PC-9 (cell line): ENCODE measurements around the gene GATB. TPM values are rescaled to one million over a fixed set of nuclear protein-coding genes. Genes with fewer than 3 reads are reported as not detected.

Experiments
- BruUV-seq: library from RNA; stranded (reverse); fragments of 400-500 nt; replicated peaks from 2 replicates; lab custom pipeline; 2021; lab: Mats Ljungman, UMichigan
- CTCF ChIA-PET: fragments of 300-600 bp; sonication (Branson Sonifier 250); formaldehyde crosslinking; loops from one replicate; lab custom pipeline; 2022; ENCODE audit warnings: antibody characterized with exemption; lab: Charles Lee
- POLR2A ChIA-PET: fragments of 300-600 bp; sonication (Branson Sonifier 250); formaldehyde crosslinking; loops from one replicate; lab custom pipeline; 2022; ENCODE audit warnings: antibody characterized with exemption; ENCODE audit not compliant: unreplicated experiment; lab: Charles Lee
- DNase-seq, 2 experiments: peaks; one replicate each; pipeline versions ENCODE4 v3.0.0 to v3.0.0-alpha.2; 2015 to 2022; ENCODE audit warnings: mixed read lengths in 1 of 2
- H2AFZ ChIP-seq: fragments of 200-600 bp; sonication (generic); 2 replicates; pipeline ENCODE4 v1.8.1; 2017; ENCODE audit warnings: antibody characterized with exemption
- H3F3A ChIP-seq: fragments of 200-600 bp; sonication (generic); 2 replicates; pipeline ENCODE4 v1.8.1; 2017; ENCODE audit warnings: antibody characterized with exemption, mild to moderate bottlenecking, low read depth; ENCODE audit not compliant: insufficient read depth
- H3K27ac ChIP-seq: fragments of 200-600 bp; sonication (generic); 2 replicates; pipeline ENCODE4 v1.6.1; 2016; ENCODE audit warnings: mixed run types
- H3K27me3 ChIP-seq: fragments of 200-600 bp; sonication (generic); 2 replicates; pipeline ENCODE4 v1.6.1; 2016; ENCODE audit warnings: low read depth, mixed run types; ENCODE audit not compliant: insufficient read depth
- H3K36me3 ChIP-seq: fragments of 200-600 bp; sonication (generic); 2 replicates; pipeline ENCODE4 v1.6.1; 2016; ENCODE audit warnings: low read depth, mixed run types
- H3K4me1 ChIP-seq: fragments of 200-600 bp; sonication (generic); replicated peaks from 2 replicates; pipeline ENCODE4 v1.6.1; 2016; ENCODE audit warnings: mixed run types; ENCODE audit not compliant: insufficient read depth
- H3K4me2 ChIP-seq: fragments of 200-600 bp; sonication (generic); 2 replicates; pipeline ENCODE4 v1.6.1; 2017; ENCODE audit warnings: mixed run types
- H3K4me3 ChIP-seq: fragments of 200-600 bp; sonication (generic); 2 replicates; pipeline ENCODE4 v1.6.1; 2016; ENCODE audit warnings: mixed run types
- H3K79me2 ChIP-seq: fragments of 200-600 bp; sonication (generic); 2 replicates; pipeline ENCODE4 v1.6.1; 2017; ENCODE audit warnings: low read depth, mixed run types
- H3K9me2 ChIP-seq: fragments of 200-600 bp; sonication (generic); 2 replicates; pipeline ENCODE4 v1.8.1; 2017; ENCODE audit warnings: mild to moderate bottlenecking; ENCODE audit not compliant: insufficient read depth
- H3K9me3 ChIP-seq: fragments of 200-600 bp; sonication (generic); 2 replicates; pipeline ENCODE4 v1.8.1; 2016; ENCODE audit warnings: low read depth; ENCODE audit not compliant: insufficient read depth
- H4K20me1 ChIP-seq: fragments of 200-600 bp; sonication (generic); 2 replicates; pipeline ENCODE4 v1.8.1; 2017; ENCODE audit not compliant: insufficient read depth
- CTCF ChIP-seq: fragments of 200-600 bp; sonication (generic); conservative IDR thresholded peaks from 2 replicates; pipeline ENCODE4 v1.6.1; 2017; ENCODE audit warnings: mixed run types, antibody characterized with exemption, mild to moderate bottlenecking, moderate library complexity
- EZH2 ChIP-seq: fragments of 200-600 bp; sonication (generic); IDR thresholded peaks from 2 replicates; pipeline ENCODE4 v1.8.0; 2017; ENCODE audit warnings: antibody characterized with exemption, low read depth
- intact Hi-C: fragments of 100-400 bp; cut with micrococcal nuclease; formaldehyde crosslinking; loops from one replicate; pipeline ENCODE4 v1.10.0; 2022; ENCODE audit not compliant: unreplicated experiment
- total RNA-seq: library from RNA; stranded (reverse); gene quantifications from 2 replicates; pipeline ENCODE4 v1.2.3, GENCODE V29; 2021

GATB gene
- total RNA-seq, 1 experiment from 2014 or later, result 24.2 TPM

- Histone ChIP-seq H3K79me2 (no peaks in the 10 kb centered on the region), H2AFZ (no peak overlapping the region), H3K27me3 (no peaks in the 10 kb centered on the region), H3K4me2 (no peak overlapping the region), H3K27ac (no peak overlapping the region), H3K4me1 (no peaks in the 10 kb centered on the region), H3K9me3 (no peaks in the 10 kb centered on the region), H4K20me1 (no peaks in the 10 kb centered on the region), H3K36me3 (no peaks in the 10 kb centered on the region), H3K9me2 (no peaks in the 10 kb centered on the region), H3K4me3 (no peak overlapping the region), H3F3A (no peaks in the 10 kb centered on the region)
- intact Hi-C loops, result no loop called here
- DNase-seq, result no peak
- no peak for TF ChIP-seq CTCF
- no peak for TF ChIP-seq EZH2
- CTCF ChIA-PET, result interaction anchor here (0.6 kb wide), 1 partner anchor 792 kb away, joined by 3 read pairs; no protein-coding TSS in a partner anchor
- POLR2A ChIA-PET, result no interaction called here
- BruUV-seq, result no TSS peak
Observed at GRCh38 chr4:151653548-151653918, 107.3 kb downstream of the GATB start.

- H3K36me3 ChIP-seq, result no peaks in the 10 kb centered on the region
- BruUV-seq, result no TSS peak
- ChIA-PET POLR2A (interaction anchor here (0.6 kb wide), 1 partner anchor 244 kb away, joined by 3 read pairs; no protein-coding TSS in a partner anchor), CTCF (interaction anchor here (0.6 kb wide), 1 partner anchor 792 kb away, joined by 3 read pairs; no protein-coding TSS in a partner anchor)
- intact Hi-C loops, result no loop called here
- H3K9me2 ChIP-seq, result no peaks in the 10 kb centered on the region
- no peaks in the 10 kb centered on the region for H3K79me2 ChIP-seq
- no peaks in the 10 kb centered on the region for H4K20me1 ChIP-seq
- no peaks in the 10 kb centered on the region for H3K9me3 ChIP-seq
- no peak overlapping the region for H3K4me3 ChIP-seq
- no peak overlapping the region for H3K4me2 ChIP-seq
- no peaks in the 10 kb centered on the region for H3F3A ChIP-seq
- H2AFZ ChIP-seq, result no peak overlapping the region
- DNase-seq, result no peak
- H3K27me3 ChIP-seq, result no peaks in the 10 kb centered on the region
- TF ChIP-seq EZH2 (no peak), CTCF (no peak)
- H3K4me1 ChIP-seq, result no peaks in the 10 kb centered on the region
- H3K27ac ChIP-seq, result no peak overlapping the region
Observed at GRCh38 chr4:151652841-151653547, 107.8 kb downstream of the GATB start.

GRCh38 chr4:151651496-151651895, 109.3 kb downstream of the GATB start:
- Histone ChIP-seq H3K4me1 (no peaks in the 10 kb centered on the region), H3K4me2 (no peak overlapping the region), H4K20me1 (no peaks in the 10 kb centered on the region), H2AFZ (no peak overlapping the region), H3K4me3 (no peak overlapping the region), H3F3A (no peaks in the 10 kb centered on the region), H3K36me3 (no peaks in the 10 kb centered on the region), H3K79me2 (no peaks in the 10 kb centered on the region), H3K27me3 (no peaks in the 10 kb centered on the region), H3K9me3 (no peaks in the 10 kb centered on the region), H3K9me2 (no peaks in the 10 kb centered on the region), H3K27ac (no peak overlapping the region)
- intact Hi-C loops, result no loop called here
- no TSS peak for BruUV-seq
- ChIA-PET CTCF (no interaction called here), POLR2A (interaction anchor here (0.6 kb wide), 1 partner anchor 400 kb away, joined by 4 read pairs; no protein-coding TSS in a partner anchor)
- TF ChIP-seq EZH2, result no peak
- no peak for TF ChIP-seq CTCF
- DNase-seq, result no peak
